ENCODE measurements around the gene SPATA17.

Gene SPATA17

GRCh38 chr1:217897100-217897499 is 266.0 kb downstream of the SPATA17 start:
- Histone ChIP-seq H3K4me3 (ENCODE audit: low read length) (no peak overlapping the region), H3K9me3 (ENCODE audit: control insufficient read depth, low read length) (no peaks in the 10 kb centered on the region), H3K9ac (ENCODE audit: low read length) (no peak overlapping the region), H3K27me3 (ENCODE audit: control insufficient read depth, insufficient read depth, low read length) (no peaks in the 10 kb centered on the region), H3K4me1 (ENCODE audit: control insufficient read depth, insufficient read depth, low read length) (no peaks in the 10 kb centered on the region), H3K36me3 (ENCODE audit: control insufficient read depth, insufficient read depth, low read length) (no peaks in the 10 kb centered on the region)

DNA sequence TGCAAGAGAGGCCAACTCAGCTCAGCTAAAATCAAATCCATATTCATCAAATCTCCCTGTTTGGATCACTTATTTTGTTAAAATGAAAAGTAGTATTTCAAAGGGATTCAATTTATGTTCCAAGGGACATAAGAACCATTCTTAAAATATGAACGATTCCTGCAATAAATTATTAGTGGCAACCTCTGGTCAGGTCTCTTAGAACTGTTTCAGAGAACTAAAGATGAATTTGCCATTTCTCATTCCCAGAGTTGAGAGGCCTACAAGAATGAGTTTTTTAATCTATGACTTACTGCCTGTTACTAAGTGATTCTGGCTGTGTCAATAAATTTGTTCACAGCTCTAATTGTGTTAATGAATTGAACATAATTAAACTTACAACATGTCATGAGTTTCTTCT is 268.5 kb downstream of the SPATA17 start:
- Histone ChIP-seq H3K9me3 (ENCODE audit: control insufficient read depth, low read length) (no peaks in the 10 kb centered on the region), H3K27me3 (ENCODE audit: control insufficient read depth, insufficient read depth, low read length) (no peaks in the 10 kb centered on the region), H3K9ac (ENCODE audit: low read length) (no peak overlapping the region), H3K4me3 (ENCODE audit: low read length) (no peak overlapping the region), H3K36me3 (ENCODE audit: control insufficient read depth, insufficient read depth, low read length) (no peaks in the 10 kb centered on the region), H3K4me1 (ENCODE audit: control insufficient read depth, insufficient read depth, low read length) (no peaks in the 10 kb centered on the region)

DNA sequence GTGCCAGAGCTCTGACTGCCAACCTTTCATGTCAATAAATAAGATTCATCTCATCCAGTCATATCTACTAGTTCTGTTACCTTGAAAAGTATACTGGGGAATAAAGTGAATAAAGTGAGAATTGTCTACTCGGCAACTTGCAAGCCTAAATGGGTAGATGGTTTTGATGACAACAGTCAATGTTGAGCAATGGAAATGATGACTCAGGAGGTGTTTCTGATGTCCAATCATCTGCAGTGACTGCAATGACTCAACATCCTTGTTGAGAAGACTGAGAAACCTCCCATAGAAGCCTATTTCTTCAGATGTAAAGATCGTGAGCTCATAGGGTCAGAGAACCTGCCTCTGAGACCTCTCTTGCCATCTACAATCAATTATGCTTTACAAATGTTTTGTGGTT is 276.4 kb downstream of the SPATA17 start:
- Histone ChIP-seq H3K4me3 (ENCODE audit: low read length) (no peak overlapping the region), H3K27me3 (ENCODE audit: control insufficient read depth, insufficient read depth, low read length) (no peaks in the 10 kb centered on the region), H3K9me3 (ENCODE audit: control insufficient read depth, low read length) (no peaks in the 10 kb centered on the region), H3K4me1 (ENCODE audit: control insufficient read depth, insufficient read depth, low read length) (no peaks in the 10 kb centered on the region), H3K9ac (ENCODE audit: low read length) (no peak overlapping the region), H3K36me3 (ENCODE audit: control insufficient read depth, insufficient read depth, low read length) (no peaks in the 10 kb centered on the region)

DNA sequence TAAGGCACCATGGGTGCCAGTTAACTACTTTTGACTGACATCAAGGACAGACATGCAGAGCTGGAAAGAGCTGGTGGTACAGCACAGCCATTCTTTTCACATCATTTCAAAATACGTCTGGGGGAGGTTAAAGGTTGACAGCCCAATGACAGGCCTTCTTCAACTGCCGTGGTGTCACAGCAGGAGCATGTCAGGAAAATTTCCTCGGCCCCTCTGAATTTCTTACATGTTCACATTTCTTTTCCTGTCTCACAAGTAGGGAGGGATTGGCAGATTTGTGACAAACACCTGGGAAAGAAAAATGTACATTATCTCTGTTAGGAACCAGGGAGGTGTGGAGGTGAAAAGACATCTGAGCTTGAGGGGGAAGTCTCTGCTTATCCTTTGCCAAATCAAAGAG is 279.1 kb downstream of the SPATA17 start:
- Histone ChIP-seq H3K4me3 (ENCODE audit: low read length) (no peak overlapping the region), H3K27me3 (ENCODE audit: control insufficient read depth, insufficient read depth, low read length) (no peaks in the 10 kb centered on the region), H3K4me1 (ENCODE audit: control insufficient read depth, insufficient read depth, low read length) (no peaks in the 10 kb centered on the region), H3K9ac (ENCODE audit: low read length) (no peak overlapping the region), H3K36me3 (ENCODE audit: control insufficient read depth, insufficient read depth, low read length) (no peaks in the 10 kb centered on the region), H3K9me3 (ENCODE audit: control insufficient read depth, low read length) (no peaks in the 10 kb centered on the region)

DNA sequence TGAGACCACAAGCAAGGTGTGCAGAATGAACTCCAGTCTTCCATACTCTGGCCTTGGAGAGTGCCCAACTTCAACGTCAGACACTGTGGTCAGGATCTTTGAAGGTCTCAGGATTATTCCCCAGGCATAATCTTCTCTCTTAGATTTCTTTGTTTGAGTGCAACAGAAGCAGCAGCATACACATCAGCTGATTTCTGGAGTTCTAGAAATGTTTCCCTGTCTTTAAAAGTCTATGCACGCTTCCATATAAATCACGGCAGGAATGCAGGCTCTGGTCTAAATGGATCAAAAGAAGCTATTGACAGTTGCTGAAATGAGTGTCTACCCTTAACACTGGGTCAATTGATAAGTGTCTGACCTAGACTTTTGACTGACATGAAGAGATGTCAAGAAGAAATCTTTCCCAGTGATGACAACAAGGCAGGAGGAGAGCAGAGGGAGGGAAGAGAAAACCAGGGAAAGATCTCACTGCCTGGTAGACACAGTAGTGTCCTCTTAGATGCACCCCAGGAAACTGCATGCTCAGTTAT is 279.7 kb downstream of the SPATA17 start:
- Histone ChIP-seq H3K4me3 (ENCODE audit: low read length) (no peak overlapping the region), H3K27me3 (ENCODE audit: control insufficient read depth, insufficient read depth, low read length) (no peaks in the 10 kb centered on the region), H3K4me1 (ENCODE audit: control insufficient read depth, insufficient read depth, low read length) (no peaks in the 10 kb centered on the region), H3K36me3 (ENCODE audit: control insufficient read depth, insufficient read depth, low read length) (no peaks in the 10 kb centered on the region), H3K9me3 (ENCODE audit: control insufficient read depth, low read length) (no peaks in the 10 kb centered on the region), H3K9ac (ENCODE audit: low read length) (no peak overlapping the region)

GRCh38 chr1:217911908-217912307 is 280.8 kb downstream of the SPATA17 start:
- H3K9ac ChIP-seq (ENCODE audit: low read length) = no peak overlapping the region
- no peak overlapping the region for H3K4me3 ChIP-seq (ENCODE audit: low read length)
- H3K36me3 ChIP-seq (ENCODE audit: control insufficient read depth, insufficient read depth, low read length) = no peaks in the 10 kb centered on the region
- H3K9me3 ChIP-seq (ENCODE audit: control insufficient read depth, low read length) = no peaks in the 10 kb centered on the region
- no peaks in the 10 kb centered on the region for H3K27me3 ChIP-seq (ENCODE audit: control insufficient read depth, insufficient read depth, low read length)
- no peaks in the 10 kb centered on the region for H3K4me1 ChIP-seq (ENCODE audit: control insufficient read depth, insufficient read depth, low read length)

DNA sequence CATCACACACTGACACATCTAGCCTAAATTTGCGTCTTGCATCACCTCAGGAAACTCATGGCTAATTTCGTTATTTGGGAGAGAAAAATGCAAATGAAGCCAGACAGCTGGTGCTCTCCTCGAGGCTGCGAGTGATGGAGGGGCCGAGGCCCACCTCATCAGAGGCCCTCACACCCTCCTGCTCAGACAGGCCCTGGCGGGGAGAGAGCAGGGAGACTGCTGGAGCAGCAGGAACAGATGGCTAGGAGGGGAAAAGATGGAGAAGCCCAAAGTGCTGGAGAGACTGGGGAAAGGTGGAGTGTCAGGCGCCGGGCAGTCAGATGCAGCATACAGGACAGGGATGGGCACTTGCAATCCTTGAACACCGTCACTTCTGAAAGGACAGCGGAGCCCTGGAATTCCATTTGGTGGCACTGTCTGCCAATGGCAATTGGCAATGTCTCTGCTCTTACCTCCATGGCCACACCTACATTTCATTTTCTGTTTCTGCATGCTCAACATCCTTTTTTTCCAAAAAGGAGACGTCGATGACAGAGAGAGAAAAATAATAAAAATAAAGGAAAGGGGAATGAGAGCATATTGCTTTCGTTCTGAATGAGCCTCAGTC is 286.2 kb downstream of the SPATA17 start:
- no peaks in the 10 kb centered on the region for H3K36me3 ChIP-seq (ENCODE audit: control insufficient read depth, insufficient read depth, low read length)
- no peaks in the 10 kb centered on the region for H3K27me3 ChIP-seq (ENCODE audit: control insufficient read depth, insufficient read depth, low read length)
- no peak overlapping the region for H3K9ac ChIP-seq (ENCODE audit: low read length)
- H3K9me3 ChIP-seq (ENCODE audit: control insufficient read depth, low read length) = no peaks in the 10 kb centered on the region
- H3K4me1 ChIP-seq (ENCODE audit: control insufficient read depth, insufficient read depth, low read length) = no peaks in the 10 kb centered on the region
- no peak overlapping the region for H3K4me3 ChIP-seq (ENCODE audit: low read length)

DNA sequence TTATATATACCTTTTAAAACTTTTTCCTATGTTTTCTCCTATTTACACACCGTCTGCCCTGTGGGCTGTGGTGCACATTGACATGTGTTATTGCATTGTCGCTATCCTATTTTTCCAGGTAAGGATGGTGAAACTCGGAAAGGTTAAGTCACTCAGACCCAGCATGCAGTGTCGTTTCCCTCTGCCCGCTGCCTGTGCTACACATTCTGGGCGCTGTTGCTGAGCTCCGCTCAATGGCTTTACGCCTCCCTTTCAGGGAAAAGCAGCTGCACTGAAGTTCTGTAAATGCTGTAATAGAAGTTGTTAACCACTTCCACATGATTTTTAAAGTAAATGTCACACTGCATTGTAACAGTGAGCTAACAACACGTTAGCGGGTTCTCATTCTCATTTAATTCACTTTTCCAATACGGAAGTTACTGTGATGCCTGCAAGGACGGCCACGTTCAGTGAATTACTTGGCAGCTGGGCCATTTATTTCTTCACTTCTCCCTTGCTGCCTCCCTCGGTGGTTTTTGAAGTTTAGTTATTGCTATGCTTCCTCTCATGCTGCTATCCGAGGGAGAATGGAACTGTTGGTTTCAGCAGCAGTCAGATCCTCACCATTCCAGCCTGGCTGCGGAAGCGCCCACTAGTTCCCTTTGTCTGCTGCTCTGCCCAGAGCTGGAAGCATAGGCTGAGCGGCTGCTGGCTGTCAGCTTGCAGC is 288.7 kb downstream of the SPATA17 start:
- H3K9me3 ChIP-seq (ENCODE audit: control insufficient read depth, low read length) = no peaks in the 10 kb centered on the region
- H3K9ac ChIP-seq (ENCODE audit: low read length) = no peak overlapping the region
- peaks cover 1% of the 10 kb centered on the region for H3K27me3 ChIP-seq (ENCODE audit: control insufficient read depth, insufficient read depth, low read length)
- no peaks in the 10 kb centered on the region for H3K36me3 ChIP-seq (ENCODE audit: control insufficient read depth, insufficient read depth, low read length)
- H3K4me1 ChIP-seq (ENCODE audit: control insufficient read depth, insufficient read depth, low read length) = no peaks in the 10 kb centered on the region
- no peak overlapping the region for H3K4me3 ChIP-seq (ENCODE audit: low read length)
